ENCODE measurements around the gene EFNA5.

Gene EFNA5

GRCh38 chr5:107529618-107530017 lies 141.1 kb downstream of the EFNA5 start:
- Histone ChIP-seq H3K4me3 (no peak overlapping the region), H3K27me3 (ENCODE audit: low read depth) (no peaks in the 10 kb centered on the region), H3K4me1 (peaks cover 23% of the 10 kb centered on the region), H3K36me3 (replicated peaks) (no peaks in the 10 kb centered on the region), H3K9me3 (no peaks in the 10 kb centered on the region)
- in situ Hi-C loops (cut with MboI; ENCODE audit: low sequenced_read_pairs), result no loop called here
- peak in 1 of 2 experiments; percentile 54 for DNase-seq (ENCODE audit: low spot score in 2 of 2)

GRCh38 chr5:107526270-107526937 lies 144.3 kb downstream of the EFNA5 start:
- Histone ChIP-seq H3K36me3 (replicated peaks) (no peaks in the 10 kb centered on the region), H3K9me3 (no peaks in the 10 kb centered on the region), H3K27me3 (ENCODE audit: low read depth) (no peaks in the 10 kb centered on the region), H3K4me1 (peaks cover 39% of the 10 kb centered on the region), H3K4me3 (no peak overlapping the region)
- no peak for DNase-seq (ENCODE audit: low spot score in 2 of 2)
- in situ Hi-C loops (cut with MboI; ENCODE audit: low sequenced_read_pairs), result no loop called here

GRCh38 chr5:107524111-107524510 lies 146.6 kb downstream of the EFNA5 start:
- Histone ChIP-seq H3K9me3 (no peaks in the 10 kb centered on the region), H3K4me3 (no peak overlapping the region), H3K4me1 (peaks cover 41% of the 10 kb centered on the region), H3K27me3 (ENCODE audit: low read depth) (no peaks in the 10 kb centered on the region), H3K36me3 (replicated peaks) (no peaks in the 10 kb centered on the region)
- in situ Hi-C loops (cut with MboI; ENCODE audit: low sequenced_read_pairs), result no loop called here
- DNase-seq (ENCODE audit: low spot score in 2 of 2), result no peak

GRCh38 chr5:107523029-107523680 lies 147.6 kb downstream of the EFNA5 start:
- in situ Hi-C loops (cut with MboI; ENCODE audit: low sequenced_read_pairs), result no loop called here
- DNase-seq (ENCODE audit: low spot score in 2 of 2), result no peak
- Histone ChIP-seq H3K4me3 (no peak overlapping the region), H3K4me1 (peaks cover 51% of the 10 kb centered on the region), H3K36me3 (replicated peaks) (no peaks in the 10 kb centered on the region), H3K27me3 (ENCODE audit: low read depth) (no peaks in the 10 kb centered on the region), H3K9me3 (no peaks in the 10 kb centered on the region)

- no peak for DNase-seq (ENCODE audit: low spot score in 2 of 2)
- Histone ChIP-seq H3K4me1 (peaks cover 58% of the 10 kb centered on the region), H3K4me3 (no peak overlapping the region), H3K36me3 (replicated peaks) (no peaks in the 10 kb centered on the region), H3K9me3 (no peaks in the 10 kb centered on the region), H3K27me3 (ENCODE audit: low read depth) (no peaks in the 10 kb centered on the region)
- in situ Hi-C loops (cut with MboI; ENCODE audit: low sequenced_read_pairs), result no loop called here
Measured at GRCh38 chr5:107522456-107522855, 148.3 kb downstream of the EFNA5 start.

- no peaks in the 10 kb centered on the region for H3K9me3 ChIP-seq
- DNase-seq (ENCODE audit: low spot score in 2 of 2), result peak; percentile 77 to 96
- H3K36me3 ChIP-seq (replicated peaks), result no peaks in the 10 kb centered on the region
- peaks cover 65% of the 10 kb centered on the region for H3K4me1 ChIP-seq
- no peaks in the 10 kb centered on the region for H3K27me3 ChIP-seq (ENCODE audit: low read depth)
- H3K4me3 ChIP-seq, result no peak overlapping the region
- in situ Hi-C loops (cut with MboI; ENCODE audit: low sequenced_read_pairs), result no loop called here
Measured at GRCh38 chr5:107519900-107520354, 150.8 kb downstream of the EFNA5 start.

GRCh38 chr5:107518616-107519015 lies 152.1 kb downstream of the EFNA5 start:
- peaks cover 52% of the 10 kb centered on the region for H3K4me1 ChIP-seq
- no peaks in the 10 kb centered on the region for H3K36me3 ChIP-seq (replicated peaks)
- in situ Hi-C loops (cut with MboI; ENCODE audit: low sequenced_read_pairs), result no loop called here
- peak; percentile 51 to 88 for DNase-seq (ENCODE audit: low spot score in 2 of 2)
- H3K9me3 ChIP-seq, result no peaks in the 10 kb centered on the region
- no peaks in the 10 kb centered on the region for H3K27me3 ChIP-seq (ENCODE audit: low read depth)
- H3K4me3 ChIP-seq, result no peak overlapping the region

GRCh38 chr5:107518190-107518589 lies 152.5 kb downstream of the EFNA5 start:
- no peaks in the 10 kb centered on the region for H3K27me3 ChIP-seq (ENCODE audit: low read depth)
- peaks cover 47% of the 10 kb centered on the region for H3K4me1 ChIP-seq

GRCh38 chr5:107517185-107518033 lies 153.3 kb downstream of the EFNA5 start:
- Histone ChIP-seq H3K4me3 (no peak overlapping the region), H3K27me3 (ENCODE audit: low read depth) (no peaks in the 10 kb centered on the region), H3K9me3 (no peaks in the 10 kb centered on the region), H3K4me1 (peaks cover 44% of the 10 kb centered on the region), H3K36me3 (replicated peaks) (no peaks in the 10 kb centered on the region)
- in situ Hi-C loops (cut with MboI; ENCODE audit: low sequenced_read_pairs), result no loop called here
- DNase-seq (ENCODE audit: low spot score in 2 of 2), result no peak

More at GRCh38 chr5:107518190-107518589, 152.5 kb downstream of the EFNA5 start:
- in situ Hi-C loops (cut with MboI; ENCODE audit: low sequenced_read_pairs), result no loop called here
- H3K9me3 ChIP-seq, result no peaks in the 10 kb centered on the region
- peak; percentile 59 to 76 for DNase-seq (ENCODE audit: low spot score in 2 of 2)
- no peak overlapping the region for H3K4me3 ChIP-seq
- H3K36me3 ChIP-seq (replicated peaks), result no peaks in the 10 kb centered on the region

- Histone ChIP-seq H3K9me3 (no peaks in the 10 kb centered on the region), H3K4me3 (no peak overlapping the region), H3K4me1 (peaks cover 44% of the 10 kb centered on the region), H3K27me3 (ENCODE audit: low read depth) (no peaks in the 10 kb centered on the region), H3K36me3 (replicated peaks) (no peaks in the 10 kb centered on the region)
- DNase-seq (ENCODE audit: low spot score in 2 of 2), result peak in 1 of 2 experiments; percentile 39
- in situ Hi-C loops (cut with MboI; ENCODE audit: low sequenced_read_pairs), result no loop called here
Measured at GRCh38 chr5:107516452-107517184, 154.1 kb downstream of the EFNA5 start.

GRCh38 chr5:107515521-107516080 lies 155.1 kb downstream of the EFNA5 start:
- no peak for DNase-seq (ENCODE audit: low spot score in 2 of 2)
- no peaks in the 10 kb centered on the region for H3K27me3 ChIP-seq (ENCODE audit: low read depth)
- peaks cover 41% of the 10 kb centered on the region for H3K4me1 ChIP-seq
- H3K9me3 ChIP-seq, result no peaks in the 10 kb centered on the region
- H3K36me3 ChIP-seq (replicated peaks), result no peaks in the 10 kb centered on the region
- in situ Hi-C loops (cut with MboI; ENCODE audit: low sequenced_read_pairs), result no loop called here
- H3K4me3 ChIP-seq, result no peak overlapping the region

GRCh38 chr5:107514305-107514704 lies 156.4 kb downstream of the EFNA5 start:
- in situ Hi-C loops (cut with MboI; ENCODE audit: low sequenced_read_pairs), result no loop called here
- DNase-seq (ENCODE audit: low spot score in 2 of 2), result no peak
- Histone ChIP-seq H3K36me3 (replicated peaks) (no peaks in the 10 kb centered on the region), H3K27me3 (ENCODE audit: low read depth) (no peaks in the 10 kb centered on the region), H3K4me3 (no peak overlapping the region), H3K4me1 (peaks cover 34% of the 10 kb centered on the region), H3K9me3 (no peaks in the 10 kb centered on the region)
